Activated naive CD8-positive, alpha-beta T cell (primary cell): ENCODE data around the gene SMCP.

Source experiments
- H3K27ac Mint-ChIP-seq: one replicate; pipeline ENCODE4 v1.8.0; 2021; ENCODE audit warnings: mixed read lengths
- H3K27me3 Mint-ChIP-seq: one replicate; pipeline ENCODE4 v1.8.0; 2021; ENCODE audit warnings: mixed read lengths
- H3K36me3 Mint-ChIP-seq: one replicate; pipeline ENCODE4 v1.8.0; 2021; ENCODE audit warnings: mixed read lengths
- H3K4me1 Mint-ChIP-seq: one replicate; pipeline ENCODE4 v1.8.0; 2021; ENCODE audit warnings: low read depth, mixed read lengths
- H3K4me3 Mint-ChIP-seq: one replicate; pipeline ENCODE4 v1.8.0; 2021; ENCODE audit warnings: mild to moderate bottlenecking, mixed read lengths
- H3K9me3 Mint-ChIP-seq: one replicate; pipeline ENCODE4 v1.8.0; 2021; ENCODE audit warnings: low read depth, mixed read lengths

The SMCP gene

DNA sequence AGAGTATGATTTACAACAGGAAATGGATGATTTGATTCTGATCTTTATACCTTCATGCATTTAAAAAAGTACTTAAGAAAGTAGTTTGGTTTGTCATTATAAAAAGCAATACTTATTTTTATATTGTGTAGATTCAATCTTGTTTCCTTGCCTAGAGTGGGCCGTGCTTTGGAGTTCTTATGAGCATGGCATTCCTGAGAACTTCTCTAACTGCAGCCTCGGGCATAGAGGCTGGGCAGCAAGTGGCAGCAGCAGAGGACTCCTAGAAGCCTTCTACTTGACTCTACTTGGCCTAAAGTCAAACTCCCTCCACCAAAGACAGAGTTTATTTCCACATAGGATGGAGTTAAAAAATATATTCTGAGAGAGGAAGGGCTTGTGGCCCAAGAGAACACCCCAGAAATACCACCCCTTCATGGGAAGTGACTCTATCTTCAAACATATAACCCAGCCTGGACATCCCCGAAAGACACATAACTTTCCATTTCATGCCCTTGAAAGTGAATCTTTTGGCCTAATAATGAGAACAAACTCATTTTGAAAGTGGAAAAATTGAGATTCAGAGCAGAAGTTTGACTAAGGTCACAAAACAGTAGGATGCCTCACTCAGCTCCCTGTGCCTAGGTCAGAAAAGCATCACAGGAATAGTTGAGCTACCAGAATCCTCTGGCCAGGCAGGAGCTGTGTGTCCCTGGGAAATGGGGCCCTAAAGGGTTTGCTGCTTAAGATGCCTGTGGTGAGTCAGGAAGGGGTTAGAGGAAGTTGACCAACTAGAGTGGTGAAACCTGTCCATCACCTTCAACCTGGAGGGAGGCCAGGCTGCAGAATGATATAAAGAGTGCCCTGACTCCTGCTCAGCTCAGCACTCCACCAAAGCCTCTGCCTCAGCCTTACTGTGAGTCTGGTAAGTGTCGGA lies 29.8 kb downstream of the SMCP start, which contains the start of gene IVL:
Gene IVL, plus strand, starts transcription at position 861 of the 916 bp plus-strand sequence. CDS start 1,252 bp downstream, outside the sequence.
- Mint-ChIP-seq H3K27ac (no peak within 1 kb of the TSS), H3K9me3 (no peaks in the 10 kb centered on the region), H3K27me3 (peaks cover 31% of the 10 kb centered on the region)

DNA sequence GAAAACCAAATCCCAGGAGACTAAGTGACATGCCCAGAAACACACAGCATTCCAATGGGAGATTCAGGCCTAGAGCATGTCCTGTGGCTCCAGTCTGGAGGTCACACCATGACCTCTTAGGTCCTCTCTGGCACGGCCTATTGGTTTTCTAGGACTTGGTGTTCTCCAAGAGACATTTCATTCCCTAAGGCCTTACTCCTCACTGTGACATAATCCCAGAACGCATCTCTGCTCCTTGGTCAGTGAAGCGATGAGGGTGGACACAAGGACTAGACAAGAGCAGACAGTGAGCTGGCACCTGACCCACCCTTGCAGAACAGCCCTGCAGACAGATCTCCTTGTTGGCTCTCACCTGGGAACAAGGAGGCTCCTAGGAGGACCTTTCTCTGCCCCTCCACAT lies 31.1 kb downstream of the SMCP start:
- peaks cover 26% of the 10 kb centered on the region for H3K27me3 Mint-ChIP-seq
- H3K4me1 Mint-ChIP-seq: no peaks in the 10 kb centered on the region
- H3K27ac Mint-ChIP-seq: no peak overlapping the region
- H3K4me3 Mint-ChIP-seq: no peak overlapping the region
- no peaks in the 10 kb centered on the region for H3K9me3 Mint-ChIP-seq
- no peaks in the 10 kb centered on the region for H3K36me3 Mint-ChIP-seq

More for the DNA sequence above, 29.8 kb downstream of the SMCP start, which contains the start of gene IVL:
- Mint-ChIP-seq H3K4me3 (no peak within 1 kb of the TSS), H3K4me1 (no peaks in the 10 kb centered on the region), H3K36me3 (no peaks in the 10 kb centered on the region)

DNA sequence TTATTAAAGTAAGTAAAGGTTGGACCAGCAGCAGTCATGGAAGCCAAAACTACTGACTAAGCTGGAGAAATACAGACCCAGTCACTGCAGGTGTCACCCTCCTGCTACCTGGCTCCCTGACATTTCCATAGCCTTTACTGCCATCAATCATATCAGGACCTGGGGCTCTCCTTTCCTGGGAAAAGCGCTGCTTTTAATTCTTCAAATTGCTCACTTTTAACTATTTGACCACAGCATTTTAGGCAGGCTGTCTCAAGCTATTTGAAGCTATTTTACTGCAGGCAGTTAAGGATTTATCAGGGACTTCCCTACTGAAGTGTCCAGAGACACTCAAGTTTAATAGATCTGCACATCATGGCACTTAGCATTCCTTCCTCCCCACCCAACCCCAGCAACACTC lies 34.3 kb downstream of the SMCP start:
- peaks cover 31% of the 10 kb centered on the region for H3K27me3 Mint-ChIP-seq
- no peaks in the 10 kb centered on the region for H3K4me1 Mint-ChIP-seq
- no peak overlapping the region for H3K4me3 Mint-ChIP-seq

DNA sequence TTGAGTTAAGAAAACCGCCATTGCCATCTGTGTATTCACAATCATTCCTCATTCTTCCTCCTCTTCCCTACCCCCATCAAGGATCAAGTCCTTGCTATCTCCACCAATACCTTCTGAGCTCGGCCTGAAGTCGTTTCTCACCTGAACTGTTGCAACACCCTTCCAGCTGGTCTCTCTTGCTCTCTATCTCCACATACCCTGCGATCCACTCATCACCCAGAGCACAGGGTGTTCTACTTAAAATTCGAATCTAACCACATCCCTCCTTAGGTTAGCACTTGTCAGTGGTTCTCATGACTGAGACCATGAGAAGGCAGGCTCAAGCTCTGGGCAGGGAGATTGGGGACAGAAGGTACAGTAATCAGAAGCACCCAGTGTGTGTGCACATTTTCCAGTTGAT lies 34.8 kb downstream of the SMCP start:
- peaks cover 28% of the 10 kb centered on the region for H3K27me3 Mint-ChIP-seq
- no peaks in the 10 kb centered on the region for H3K36me3 Mint-ChIP-seq
- no peak overlapping the region for H3K4me3 Mint-ChIP-seq
- H3K4me1 Mint-ChIP-seq: no peaks in the 10 kb centered on the region
- H3K9me3 Mint-ChIP-seq: no peaks in the 10 kb centered on the region
- H3K27ac Mint-ChIP-seq: no peak overlapping the region

More for the DNA sequence above, 34.3 kb downstream of the SMCP start:
- Mint-ChIP-seq H3K9me3 (no peaks in the 10 kb centered on the region), H3K27ac (no peak overlapping the region), H3K36me3 (no peaks in the 10 kb centered on the region)

DNA sequence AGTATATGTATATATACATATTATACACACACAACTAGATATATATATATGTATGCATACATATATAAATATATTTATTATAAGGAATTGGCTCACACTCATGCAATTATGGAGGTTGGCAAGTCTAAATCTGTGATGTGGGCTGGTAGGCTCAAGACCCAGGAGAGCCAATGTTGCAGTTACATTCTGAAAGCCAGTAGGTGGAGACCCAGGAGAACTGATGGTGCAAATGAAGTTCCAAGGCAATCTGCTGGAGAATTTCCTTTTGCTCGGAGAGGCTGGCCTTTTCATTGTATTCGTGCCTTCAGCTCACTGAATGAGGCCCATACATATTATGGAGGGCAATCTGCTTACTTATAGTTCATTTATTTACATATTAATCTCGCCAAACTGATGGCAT lies 39.7 kb downstream of the SMCP start:
- Mint-ChIP-seq H3K4me3 (no peak overlapping the region), H3K27me3 (peaks cover 28% of the 10 kb centered on the region), H3K27ac (no peak overlapping the region)

DNA sequence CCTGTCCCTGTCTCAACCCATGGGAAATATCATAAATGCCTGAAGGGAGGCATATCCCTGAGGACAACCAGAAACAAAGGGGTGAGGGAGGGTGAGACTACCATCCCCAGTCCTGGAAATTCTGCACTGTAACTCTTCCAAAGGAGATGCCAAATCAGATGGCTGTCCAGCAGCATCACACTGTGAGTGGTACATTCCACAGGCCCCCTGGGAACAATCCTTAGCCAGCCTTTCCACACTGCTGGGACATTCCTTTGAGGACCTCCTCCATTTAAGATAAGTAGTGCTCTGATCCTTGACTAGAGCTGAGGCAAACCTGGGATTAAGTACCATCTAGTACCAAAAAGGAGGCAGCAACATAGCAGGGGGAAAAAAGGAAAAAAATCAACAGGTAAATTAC lies 40.9 kb downstream of the SMCP start:
- H3K27me3 Mint-ChIP-seq: peaks cover 25% of the 10 kb centered on the region

More for the DNA sequence above, 39.7 kb downstream of the SMCP start:
- no peaks in the 10 kb centered on the region for H3K4me1 Mint-ChIP-seq
- no peaks in the 10 kb centered on the region for H3K9me3 Mint-ChIP-seq
- no peaks in the 10 kb centered on the region for H3K36me3 Mint-ChIP-seq

DNA sequence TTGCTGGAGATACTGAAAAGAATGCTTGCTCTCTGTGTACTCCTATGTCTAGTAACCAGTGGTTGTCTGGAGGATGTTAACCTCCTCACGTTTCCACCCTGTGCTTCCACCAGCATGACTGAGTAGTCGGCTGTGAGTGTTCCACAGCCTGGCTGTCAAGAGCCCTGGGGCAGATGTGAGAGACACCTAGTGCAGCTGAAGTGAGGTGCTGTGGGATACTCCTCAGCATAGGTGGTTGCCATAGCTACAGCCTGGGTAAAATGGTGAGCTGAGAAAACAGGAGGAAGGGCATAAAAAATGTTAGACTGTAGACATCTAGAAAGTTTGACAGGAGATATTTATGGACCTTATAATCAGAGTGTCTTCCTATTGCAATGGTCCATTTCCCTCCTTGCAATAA lies 46.1 kb downstream of the SMCP start:
- H3K4me1 Mint-ChIP-seq: no peaks in the 10 kb centered on the region
- H3K4me3 Mint-ChIP-seq: no peak overlapping the region
- H3K9me3 Mint-ChIP-seq: no peaks in the 10 kb centered on the region
- H3K27ac Mint-ChIP-seq: no peak overlapping the region
- H3K36me3 Mint-ChIP-seq: no peaks in the 10 kb centered on the region
- H3K27me3 Mint-ChIP-seq: peaks cover 10% of the 10 kb centered on the region

More for the DNA sequence above, 40.9 kb downstream of the SMCP start:
- Mint-ChIP-seq H3K4me3 (no peak overlapping the region), H3K9me3 (no peaks in the 10 kb centered on the region), H3K36me3 (no peaks in the 10 kb centered on the region), H3K4me1 (no peaks in the 10 kb centered on the region), H3K27ac (no peak overlapping the region)

DNA sequence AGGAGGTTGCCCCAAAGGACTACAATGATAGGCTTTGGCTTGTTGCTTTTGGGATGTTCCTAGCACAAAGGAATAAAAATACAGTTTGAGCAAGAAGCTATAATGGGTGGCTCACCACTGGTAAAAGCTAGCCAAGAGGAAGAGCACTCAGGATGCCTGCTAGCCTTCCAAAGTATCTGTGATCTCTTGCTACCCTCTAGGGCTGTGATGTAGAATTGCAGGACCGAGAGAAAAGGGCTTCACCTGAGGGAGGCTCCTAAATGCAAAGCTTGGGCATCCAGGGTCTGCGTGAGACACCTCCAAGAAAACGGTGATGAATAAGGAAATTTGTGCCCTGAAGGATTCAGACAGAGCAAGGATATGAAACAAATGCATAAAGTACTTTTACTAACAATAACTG lies 48.0 kb downstream of the SMCP start:
- H3K4me1 Mint-ChIP-seq: no peaks in the 10 kb centered on the region
- H3K27ac Mint-ChIP-seq: no peak overlapping the region
- peaks cover 9% of the 10 kb centered on the region for H3K27me3 Mint-ChIP-seq
- H3K4me3 Mint-ChIP-seq: no peak overlapping the region
- H3K36me3 Mint-ChIP-seq: no peaks in the 10 kb centered on the region
- no peaks in the 10 kb centered on the region for H3K9me3 Mint-ChIP-seq

DNA sequence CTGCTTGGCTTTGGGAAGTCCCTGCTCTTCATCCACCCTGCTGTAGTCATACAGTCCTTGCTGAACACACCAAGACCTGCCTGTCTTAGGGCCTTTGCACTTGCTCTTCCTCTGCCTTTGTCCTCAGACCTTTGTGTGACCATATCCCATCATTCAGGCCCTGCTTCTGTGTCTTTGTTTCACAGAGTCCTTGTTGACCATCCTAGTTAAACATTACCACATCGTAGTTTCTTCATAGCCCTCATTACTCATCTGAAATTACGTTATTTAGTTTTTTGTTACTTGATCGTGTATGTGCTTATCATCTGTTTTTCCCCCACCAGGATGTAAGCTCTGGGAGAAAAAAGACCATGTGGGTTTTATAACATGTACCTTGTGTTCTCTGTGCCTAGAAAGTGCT lies 50.5 kb downstream of the SMCP start:
- no peaks in the 10 kb centered on the region for H3K4me1 Mint-ChIP-seq
- no peak overlapping the region for H3K27ac Mint-ChIP-seq
- H3K36me3 Mint-ChIP-seq: no peaks in the 10 kb centered on the region
- peaks cover 2% of the 10 kb centered on the region for H3K27me3 Mint-ChIP-seq
- no peaks in the 10 kb centered on the region for H3K9me3 Mint-ChIP-seq
- no peak overlapping the region for H3K4me3 Mint-ChIP-seq

DNA sequence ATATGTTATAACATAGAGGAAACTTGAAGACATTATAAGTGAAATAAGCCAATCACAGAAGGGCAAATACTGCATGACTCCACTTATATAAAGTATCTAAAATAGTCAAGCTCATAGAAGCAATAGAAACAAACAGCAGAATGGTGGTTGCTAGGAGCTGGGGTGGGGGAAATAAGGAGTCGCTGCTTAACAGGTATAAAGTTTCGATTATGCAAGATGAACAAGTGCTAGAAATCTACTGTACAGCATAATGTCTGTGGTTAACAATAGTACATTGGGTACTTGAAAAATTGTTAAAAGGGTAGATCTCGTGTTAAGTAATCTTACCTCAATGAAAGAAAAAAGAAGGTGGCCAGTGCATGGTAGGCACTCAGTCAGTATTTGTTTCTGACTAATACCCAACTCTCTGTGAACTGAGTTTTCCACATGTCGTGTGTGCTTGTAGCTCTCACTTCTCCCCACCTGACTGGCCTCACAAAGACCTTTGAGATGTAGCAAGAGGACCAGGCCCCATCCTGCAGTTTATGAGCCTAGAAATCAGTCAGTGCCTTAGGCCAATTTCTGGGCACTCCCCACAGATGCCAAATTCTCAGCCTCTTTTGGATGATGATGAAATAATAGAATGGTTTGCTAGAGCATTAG lies 54.2 kb downstream of the SMCP start:
- Mint-ChIP-seq H3K9me3 (no peaks in the 10 kb centered on the region), H3K4me1 (no peaks in the 10 kb centered on the region), H3K27me3 (peaks cover 2% of the 10 kb centered on the region), H3K36me3 (no peaks in the 10 kb centered on the region), H3K27ac (no peak overlapping the region), H3K4me3 (no peak overlapping the region)

DNA sequence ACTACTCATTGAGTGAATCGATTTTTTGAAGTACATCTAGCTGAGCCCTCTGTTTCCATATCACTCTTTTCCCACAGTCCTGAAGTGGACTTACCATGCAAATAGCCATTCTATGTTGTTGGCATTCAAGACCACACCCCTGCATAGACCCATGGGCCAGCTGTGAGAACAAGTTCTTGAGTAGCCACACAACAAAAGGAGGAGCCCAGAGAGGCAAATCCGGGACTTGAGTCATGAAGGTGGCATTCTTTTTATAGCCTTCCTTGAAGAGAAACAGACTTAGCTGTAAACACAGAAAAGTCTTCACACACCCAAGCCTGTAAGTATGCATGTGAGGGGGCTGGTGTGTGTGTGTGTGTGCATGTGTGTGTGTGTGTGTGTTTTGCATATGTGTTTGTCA lies 55.1 kb downstream of the SMCP start:
- H3K27me3 Mint-ChIP-seq: peaks cover 2% of the 10 kb centered on the region
- H3K9me3 Mint-ChIP-seq: no peaks in the 10 kb centered on the region
- H3K27ac Mint-ChIP-seq: no peak overlapping the region
- H3K4me1 Mint-ChIP-seq: no peaks in the 10 kb centered on the region
- H3K4me3 Mint-ChIP-seq: no peak overlapping the region
- no peaks in the 10 kb centered on the region for H3K36me3 Mint-ChIP-seq
